CD14-positive monocyte (primary cell): ENCODE measurements around the gene DNPEP. TPM values are rescaled to one million over a fixed set of nuclear protein-coding genes. Genes with fewer than 3 reads are reported as not detected.

Source experiments
- DNase-seq, 3 donors: peaks; one replicate each; pipeline ENCODE4 v3.0.0-alpha.2; 2011 to 2022
- H2AFZ ChIP-seq: 2 replicates; pipeline ENCODE4 v1.6.0; 2012; ENCODE audit warnings: mild to moderate bottlenecking, low read depth, low read length, inconsistent platforms; ENCODE audit not compliant: insufficient read depth, poor library complexity, severe bottlenecking
- H3K27ac ChIP-seq, 2 donors: 1 replicate in 1 of 2; 2 replicates in 1 of 2; pipeline ENCODE4 v1.5.1; 2012 to 2013; ENCODE audit warnings: low read length in 2 of 2, control low read depth in 1 of 2, inconsistent platforms in 1 of 2, low read depth in 1 of 2, mild to moderate bottlenecking in 1 of 2
- H3K27me3 ChIP-seq, 2 donors: one replicate each; pipeline versions ENCODE4 v1.6.0 to v1.6.1; 2011 to 2013; ENCODE audit warnings: low read length in 2 of 2; ENCODE audit not compliant: control insufficient read depth in 2 of 2, insufficient read depth in 2 of 2
- H3K36me3 ChIP-seq, 2 donors: replicated peaks in 1 of 2; 1 replicate in 1 of 2; 2 replicates in 1 of 2; pipeline versions ENCODE4 v1.5.1 to v1.6.1; 2012 to 2013; ENCODE audit warnings: low read length in 2 of 2, control low read depth in 1 of 2, inconsistent platforms in 1 of 2, mild to moderate bottlenecking in 1 of 2; ENCODE audit not compliant: insufficient read depth in 2 of 2, control insufficient read depth in 1 of 2
- H3K4me1 ChIP-seq, 2 donors: 1 replicate in 1 of 2; 2 replicates in 1 of 2; pipeline versions ENCODE4 v1.5.1 to v1.6.1; 2012 to 2013; ENCODE audit warnings: low read length in 2 of 2, control low read depth in 1 of 2, inconsistent platforms in 1 of 2, mild to moderate bottlenecking in 1 of 2, moderate library complexity in 1 of 2; ENCODE audit not compliant: insufficient read depth in 2 of 2, control insufficient read depth in 1 of 2
- H3K4me2 ChIP-seq: replicated peaks from 2 replicates; pipeline ENCODE3; 2012; ENCODE audit warnings: low read length, moderate library complexity, mild to moderate bottlenecking; ENCODE audit not compliant: poor library complexity, severe bottlenecking; ENCODE audit errors: extremely low read depth
- H3K4me3 ChIP-seq, 3 experiments: fragments of 200-600 bp in 1 of 3; sonication (generic) in 1 of 3; replicated peaks in 1 of 3; 1 replicate in 2 of 3; 2 replicates in 1 of 3; pipeline ENCODE4 v1.5.1; 2011 to 2013; ENCODE audit warnings: low read length in 3 of 3, mild to moderate bottlenecking in 3 of 3, control low read depth in 2 of 3, low read depth in 2 of 3, inconsistent platforms in 1 of 3, moderate library complexity in 1 of 3
- H3K79me2 ChIP-seq: 2 replicates; pipeline ENCODE4 v1.6.0; 2012; ENCODE audit warnings: mild to moderate bottlenecking, control low read depth, inconsistent platforms, low read length, moderate library complexity; ENCODE audit not compliant: insufficient read depth
- H3K9ac ChIP-seq: 2 replicates; pipeline ENCODE4 v1.6.0; 2017; ENCODE audit warnings: low read length, mild to moderate bottlenecking; ENCODE audit not compliant: insufficient read depth, poor library complexity, severe bottlenecking
- H3K9me3 ChIP-seq, 2 donors: replicated peaks in 1 of 2; 1 replicate in 1 of 2; 2 replicates in 1 of 2; pipeline versions ENCODE4 v1.5.1 to v1.6.1; 2012 to 2013; ENCODE audit warnings: low read length in 2 of 2, control low read depth in 1 of 2; ENCODE audit not compliant: control insufficient read depth in 1 of 2, insufficient read depth in 1 of 2
- H4K20me1 ChIP-seq: 2 replicates; pipeline ENCODE4 v1.6.0; 2012; ENCODE audit warnings: mild to moderate bottlenecking, low read length, control low read depth, moderate library complexity; ENCODE audit not compliant: insufficient read depth
- H3K27ac Mint-ChIP-seq, 7 donors: one replicate each; pipeline ENCODE4 v1.8.0; 2020; ENCODE audit warnings: mild to moderate bottlenecking in 7 of 7, mixed read lengths in 7 of 7, moderate library complexity in 6 of 7, inconsistent platforms in 2 of 7
- H3K27me3 Mint-ChIP-seq, 3 donors: one replicate each; pipeline ENCODE4 v1.8.0; 2021 to 2022; ENCODE audit warnings: low read depth in 3 of 3, mild to moderate bottlenecking in 3 of 3, mixed read lengths in 3 of 3, moderate library complexity in 3 of 3, inconsistent platforms in 1 of 3
- H3K36me3 Mint-ChIP-seq, 2 donors: one replicate each; pipeline ENCODE4 v1.8.0; 2020; ENCODE audit warnings: mixed read lengths in 2 of 2, inconsistent platforms in 1 of 2, mild to moderate bottlenecking in 1 of 2
- H3K4me1 Mint-ChIP-seq: one replicate; pipeline ENCODE4 v1.8.0; 2020; ENCODE audit warnings: mild to moderate bottlenecking, mixed read lengths
- H3K4me3 Mint-ChIP-seq, 2 donors: one replicate each; pipeline ENCODE4 v1.8.0; 2020; ENCODE audit warnings: mild to moderate bottlenecking in 2 of 2, mixed read lengths in 2 of 2, moderate library complexity in 1 of 2
- H3K9me3 Mint-ChIP-seq, 7 donors: one replicate each; pipeline ENCODE4 v1.8.0; 2020 to 2022; ENCODE audit warnings: mixed read lengths in 7 of 7, mild to moderate bottlenecking in 6 of 7, moderate library complexity in 6 of 7, inconsistent platforms in 2 of 7
- WGBS: methylation state at CpG from one replicate; pipeline ENCODE4 v1.1.5; 2013; ENCODE audit warnings: missing lambda C conversion rate; ENCODE audit not compliant: insufficient coverage; 5-methylcytosine and 5-hydroxymethylcytosine counted together
- intact Hi-C, 2 donors: fragments of 100-400 bp; cut with micrococcal nuclease; formaldehyde crosslinking; loops; one replicate each; pipeline versions ENCODE4 v1.15.0 to v1.15.1; 2023
- polyA plus RNA-seq, 3 donors: library from polyadenylated mRNA; depleted of rRNA in 1 of 3; unstranded in 2 of 3; stranded (reverse) in 1 of 3; fragments of 300-500 nt in 2 of 3; fragments of >200 nt in 1 of 3; fragmentation: Illumina TruSeq in 2 of 3; gene quantifications; 1 replicate in 2 of 3; 2 replicates in 1 of 3; pipeline ENCODE4 v1.2.3, GENCODE V29; 2012 to 2021
- TF ChIP-seq, protein P1 (sequence below): fragments of 200-600 bp; IDR thresholded peaks from one replicate; pipeline ENCODE4 v1.8.0; 2022; ENCODE audit warnings: antibody characterized with exemption, mild to moderate bottlenecking

The DNPEP gene
- polyA plus RNA-seq, 3 donors = 51.6 to 83.1 (median 60.6) TPM

DNA sequence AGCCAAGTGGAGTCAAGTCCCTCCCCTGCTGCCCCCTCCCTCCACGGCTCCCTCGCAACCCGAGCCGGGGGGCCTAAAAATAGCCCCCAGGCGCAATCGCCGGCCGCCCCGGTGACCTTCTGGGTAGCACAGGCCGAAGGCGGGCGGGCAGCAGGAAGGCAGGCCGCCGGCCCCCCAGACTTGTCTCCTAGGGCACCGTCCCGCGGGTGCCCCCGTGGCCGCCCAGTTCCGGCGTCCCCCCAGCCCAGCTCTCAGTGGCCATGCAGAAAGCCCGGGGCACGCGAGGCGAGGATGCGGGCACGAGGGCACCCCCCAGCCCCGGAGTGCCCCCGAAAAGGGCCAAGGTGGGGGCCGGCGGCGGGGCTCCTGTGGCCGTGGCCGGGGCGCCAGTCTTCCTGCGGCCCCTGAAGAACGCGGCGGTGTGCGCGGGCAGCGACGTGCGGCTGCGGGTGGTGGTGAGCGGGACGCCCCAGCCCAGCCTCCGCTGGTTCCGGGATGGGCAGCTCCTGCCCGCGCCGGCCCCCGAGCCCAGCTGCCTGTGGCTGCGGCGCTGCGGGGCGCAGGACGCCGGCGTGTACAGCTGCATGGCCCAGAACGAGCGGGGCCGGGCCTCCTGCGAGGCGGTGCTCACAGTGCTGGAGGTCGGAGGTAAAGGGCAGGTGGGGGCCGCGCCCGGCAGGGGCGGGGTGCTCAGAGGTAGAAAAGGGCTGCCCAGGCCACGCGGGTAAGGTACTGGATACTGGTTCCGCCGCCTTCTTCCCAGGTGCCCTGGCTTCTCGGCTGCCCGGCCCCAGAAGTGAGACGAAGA, 47.2 kb upstream of the DNPEP start, which contains the start of gene SPEG:
TSS of gene SPEG (plus strand) at position 126 of the 808 bp plus-strand sequence. CDS start at position 261, 135 bp downstream.
- TF ChIP-seq, protein P1, sequence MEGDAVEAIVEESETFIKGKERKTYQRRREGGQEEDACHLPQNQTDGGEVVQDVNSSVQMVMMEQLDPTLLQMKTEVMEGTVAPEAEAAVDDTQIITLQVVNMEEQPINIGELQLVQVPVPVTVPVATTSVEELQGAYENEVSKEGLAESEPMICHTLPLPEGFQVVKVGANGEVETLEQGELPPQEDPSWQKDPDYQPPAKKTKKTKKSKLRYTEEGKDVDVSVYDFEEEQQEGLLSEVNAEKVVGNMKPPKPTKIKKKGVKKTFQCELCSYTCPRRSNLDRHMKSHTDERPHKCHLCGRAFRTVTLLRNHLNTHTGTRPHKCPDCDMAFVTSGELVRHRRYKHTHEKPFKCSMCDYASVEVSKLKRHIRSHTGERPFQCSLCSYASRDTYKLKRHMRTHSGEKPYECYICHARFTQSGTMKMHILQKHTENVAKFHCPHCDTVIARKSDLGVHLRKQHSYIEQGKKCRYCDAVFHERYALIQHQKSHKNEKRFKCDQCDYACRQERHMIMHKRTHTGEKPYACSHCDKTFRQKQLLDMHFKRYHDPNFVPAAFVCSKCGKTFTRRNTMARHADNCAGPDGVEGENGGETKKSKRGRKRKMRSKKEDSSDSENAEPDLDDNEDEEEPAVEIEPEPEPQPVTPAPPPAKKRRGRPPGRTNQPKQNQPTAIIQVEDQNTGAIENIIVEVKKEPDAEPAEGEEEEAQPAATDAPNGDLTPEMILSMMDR = no peak
- Histone ChIP-seq H3K4me1 (no peaks in the 10 kb centered on the region), H2AFZ (no peak within 1 kb of the TSS), H3K9me3 (peaks cover 0 to 7% of the 10 kb centered on the region in 2 donors), H3K27ac (no peak within 1 kb of the TSS), H3K36me3 (no peaks in the 10 kb centered on the region), H3K9ac (no peak within 1 kb of the TSS), H3K4me2 (no peak within 1 kb of the TSS), H3K4me3 (no peak within 1 kb of the TSS), H4K20me1 (no peaks in the 10 kb centered on the region), H3K79me2 (no peaks in the 10 kb centered on the region), H3K27me3 (peaks cover 17 to 67% of the 10 kb centered on the region in 2 donors)
- Mint-ChIP-seq H3K4me3 (peak within 1 kb of the TSS in 1 of 2 donors; percentile 66), H3K4me1 (no peaks in the 10 kb centered on the region), H3K27ac (no peak within 1 kb of the TSS), H3K9me3 (peaks cover 0 to 10% (median 0%) of the 10 kb centered on the region in 7 donors), H3K36me3 (no peaks in the 10 kb centered on the region), H3K27me3 (peaks cover 6 to 41% (median 35%) of the 10 kb centered on the region in 3 donors)
- WGBS = 3% methylated on average over 71 of the region's 77 CpGs
- no peak for DNase-seq
- intact Hi-C loops = no loop called here

DNA sequence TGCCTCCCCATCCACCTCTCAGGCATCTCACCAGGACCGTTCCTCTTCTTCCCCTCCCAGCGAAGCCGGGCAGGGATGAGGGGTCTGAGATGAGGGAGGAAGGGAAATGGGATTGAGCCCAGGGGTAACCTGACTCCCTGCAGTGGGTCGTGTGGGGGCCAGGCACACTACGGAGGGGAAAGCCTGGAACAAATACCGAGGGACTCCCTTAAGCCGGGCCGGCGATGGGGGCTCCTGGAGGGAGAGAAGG, 46.7 kb upstream of the DNPEP start:
- Mint-ChIP-seq H3K4me1 (no peaks in the 10 kb centered on the region), H3K4me3 (peak overlapping the region in 1 of 2 donors; percentile 63), H3K9me3 (peaks cover 0 to 10% (median 0%) of the 10 kb centered on the region in 7 donors), H3K36me3 (no peaks in the 10 kb centered on the region), H3K27ac (no peak overlapping the region), H3K27me3 (peaks cover 6 to 42% (median 32%) of the 10 kb centered on the region in 3 donors)
- Histone ChIP-seq H3K4me1 (no peaks in the 10 kb centered on the region), H3K27me3 (peaks cover 17 to 62% of the 10 kb centered on the region in 2 donors), H4K20me1 (no peaks in the 10 kb centered on the region), H2AFZ (no peak overlapping the region), H3K79me2 (no peaks in the 10 kb centered on the region), H3K36me3 (no peaks in the 10 kb centered on the region), H3K4me2 (no peak overlapping the region), H3K4me3 (no peak overlapping the region), H3K9me3 (peaks cover 0 to 7% of the 10 kb centered on the region in 2 donors), H3K27ac (no peak overlapping the region), H3K9ac (no peak overlapping the region)
- intact Hi-C loops = no loop called here
- 78% methylated on average over 2 of the region's 9 CpGs for WGBS
- TF ChIP-seq, protein P1 = no peak
- no peak for DNase-seq
